ENCODE results near the gene TMEM114. TPM values are rescaled to one million over a fixed set of nuclear protein-coding genes. Genes with fewer than 3 reads are reported as not detected.
"Not testable (repeated sequence)": the region's sequence is repeated elsewhere in the genome, so short reads cannot be mapped to it uniquely, and the experiment has no call there.

TMEM114 gene
- total and polyA plus RNA-seq, 11 donors, result not detected

DNA sequence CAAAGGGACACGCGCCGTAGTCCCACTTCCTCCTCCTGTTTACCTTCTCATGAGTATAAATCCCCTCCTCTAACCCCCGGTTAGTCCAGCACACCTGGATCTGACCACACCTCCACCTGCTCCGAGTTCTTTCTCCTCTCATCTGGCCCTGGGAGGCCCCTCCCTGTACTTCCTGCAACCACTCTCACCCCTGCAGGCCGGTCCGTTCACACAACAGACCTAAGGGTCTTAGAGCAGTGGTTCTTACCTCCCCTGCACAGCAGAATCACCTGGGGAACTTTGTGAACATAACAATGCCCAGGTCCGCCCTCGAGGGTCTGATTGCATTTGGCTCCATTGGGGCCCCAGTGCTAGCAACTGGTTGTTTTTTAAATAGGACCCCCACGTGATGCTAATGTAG, 24.8 kb downstream of the TMEM114 start:
- peak in 1 of 4 donors; percentile 13 for ATAC-seq
- TF ChIP-seq, protein P1, sequence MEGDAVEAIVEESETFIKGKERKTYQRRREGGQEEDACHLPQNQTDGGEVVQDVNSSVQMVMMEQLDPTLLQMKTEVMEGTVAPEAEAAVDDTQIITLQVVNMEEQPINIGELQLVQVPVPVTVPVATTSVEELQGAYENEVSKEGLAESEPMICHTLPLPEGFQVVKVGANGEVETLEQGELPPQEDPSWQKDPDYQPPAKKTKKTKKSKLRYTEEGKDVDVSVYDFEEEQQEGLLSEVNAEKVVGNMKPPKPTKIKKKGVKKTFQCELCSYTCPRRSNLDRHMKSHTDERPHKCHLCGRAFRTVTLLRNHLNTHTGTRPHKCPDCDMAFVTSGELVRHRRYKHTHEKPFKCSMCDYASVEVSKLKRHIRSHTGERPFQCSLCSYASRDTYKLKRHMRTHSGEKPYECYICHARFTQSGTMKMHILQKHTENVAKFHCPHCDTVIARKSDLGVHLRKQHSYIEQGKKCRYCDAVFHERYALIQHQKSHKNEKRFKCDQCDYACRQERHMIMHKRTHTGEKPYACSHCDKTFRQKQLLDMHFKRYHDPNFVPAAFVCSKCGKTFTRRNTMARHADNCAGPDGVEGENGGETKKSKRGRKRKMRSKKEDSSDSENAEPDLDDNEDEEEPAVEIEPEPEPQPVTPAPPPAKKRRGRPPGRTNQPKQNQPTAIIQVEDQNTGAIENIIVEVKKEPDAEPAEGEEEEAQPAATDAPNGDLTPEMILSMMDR (IDR thresholded peaks at IDR 0.05), result no peak
- TF ChIP-seq POLR2A (IDR thresholded peaks at IDR 0.05), result no peak
- peaks cover 0 to 7% (median 0%) of the 10 kb centered on the region in 9 donors for H3K27me3 ChIP-seq
- H3K36me3 ChIP-seq, result no peaks in the 10 kb centered on the region
- H3K27ac ChIP-seq, result no peak overlapping the region
- H3K4me3 ChIP-seq, result no peak overlapping the region
- intact Hi-C loops (cut with DNase I), result loop anchor here in 9 of 10 donors (5.0 to 10.0 kb wide), 9 partner anchors 92 to 1619 kb away; partner anchors contain the start of genes LITAFD (in 8 of the 9), GRIN2A (in 3 of the 9), PMM2 (in 2 of the 9) and TMEM186 (in 2 of the 9)
- H3K9me3 ChIP-seq, result no peaks in the 10 kb centered on the region
- peaks cover 0 to 12% (median 0%) of the 10 kb centered on the region in 12 donors for H3K4me1 ChIP-seq
- WGBS, 4 donors, result 2 to 7% (median 5%) methylated on average over 10 of the region's 10 CpGs
- no peak for DNase-seq

DNA sequence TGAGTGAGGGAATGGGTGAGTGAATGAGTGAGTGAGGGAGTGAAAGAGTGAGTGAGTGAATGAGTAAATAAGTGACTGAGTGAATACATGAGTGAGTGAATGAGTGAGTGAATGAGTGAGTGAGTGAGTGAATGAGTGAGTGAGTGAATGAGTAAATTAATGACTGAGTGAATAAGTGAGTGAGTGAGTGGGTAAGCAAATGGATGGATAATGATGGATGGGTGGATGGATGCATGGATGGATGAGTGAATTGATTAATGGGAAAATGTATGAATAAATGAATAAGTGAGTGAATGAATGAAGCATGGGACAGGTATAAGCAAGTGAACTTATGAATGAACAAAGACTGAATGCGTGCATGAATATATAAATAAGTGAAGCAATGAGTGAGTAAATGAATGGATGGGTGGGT, 25.4 kb downstream of the TMEM114 start:
- no peak overlapping the region for H3K4me3 ChIP-seq
- H3K4me1 ChIP-seq, result peaks cover 0 to 12% (median 0%) of the 10 kb centered on the region in 12 donors
- DNase-seq (no peak), ATAC-seq (no peak)
- no peaks in the 10 kb centered on the region for H3K9me3 ChIP-seq
- intact Hi-C loops (cut with DNase I), result loop anchor here in 9 of 10 donors (5.0 to 10.0 kb wide), 9 partner anchors 92 to 1620 kb away; partner anchors contain the start of genes LITAFD (in 8 of the 9), GRIN2A (in 3 of the 9), PMM2 (in 2 of the 9) and TMEM186 (in 2 of the 9)
- TF ChIP-seq, protein P1 (IDR thresholded peaks at IDR 0.05), result no peak
- no peak for TF ChIP-seq POLR2A (IDR thresholded peaks at IDR 0.05)
- no peak overlapping the region for H3K27ac ChIP-seq
- 69 to 79% (median 71%) methylated on average over 1 of the region's 1 CpG for WGBS, 4 donors
- no peaks in the 10 kb centered on the region for H3K36me3 ChIP-seq
- peaks cover 0 to 7% (median 0%) of the 10 kb centered on the region in 9 donors for H3K27me3 ChIP-seq

DNA sequence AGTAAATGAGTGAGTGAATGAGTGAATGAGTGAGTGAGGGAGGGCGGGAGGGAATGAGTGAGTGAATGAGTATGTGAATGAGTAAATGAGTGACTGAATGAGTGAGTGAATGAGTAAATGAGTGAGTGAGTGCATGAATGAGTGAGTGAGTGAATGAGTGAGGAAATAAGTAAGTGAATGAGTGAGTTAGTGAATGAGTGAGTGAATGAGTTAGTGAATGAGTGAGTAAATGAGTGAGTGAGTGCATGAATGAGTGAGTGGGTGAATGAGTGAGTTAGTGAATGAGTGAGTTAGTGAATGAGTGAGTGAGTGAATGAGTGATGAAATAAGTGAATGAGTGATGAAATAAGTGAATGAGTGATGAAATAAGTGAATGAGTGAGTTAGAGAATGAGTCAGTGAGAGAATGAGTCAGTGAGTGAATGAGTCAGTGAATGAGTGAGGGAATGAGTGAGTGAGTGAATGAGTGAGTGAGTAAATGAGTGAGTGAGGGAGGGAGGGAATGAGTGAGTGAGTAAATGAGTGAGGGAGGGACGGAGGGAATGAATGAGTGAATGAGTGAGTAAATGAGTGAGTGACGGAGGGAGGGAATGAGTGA, 26.3 kb downstream of the TMEM114 start:
- H3K27me3 ChIP-seq, H3K27ac ChIP-seq, ATAC-seq, DNase-seq, H3K9me3 ChIP-seq, H3K4me3 ChIP-seq, H3K36me3 ChIP-seq: not testable (repeated sequence)
- WGBS, 4 donors, result 62 to 99% (median 79%) methylated on average over 3 of the region's 3 CpGs
- intact Hi-C loops (cut with DNase I), result loop anchor here in 5 of 10 donors (10.0 kb wide), 4 partner anchors 231 to 1621 kb away; partner anchors contain the start of genes GRIN2A (in 2 of the 5), PMM2 (in 2 of the 5), TMEM186 (in 2 of the 5) and LITAFD (in 1 of the 5)
- H3K4me1 ChIP-seq, result peaks cover 0 to 12% (median 0%) of the 10 kb centered on the region in 12 donors

DNA sequence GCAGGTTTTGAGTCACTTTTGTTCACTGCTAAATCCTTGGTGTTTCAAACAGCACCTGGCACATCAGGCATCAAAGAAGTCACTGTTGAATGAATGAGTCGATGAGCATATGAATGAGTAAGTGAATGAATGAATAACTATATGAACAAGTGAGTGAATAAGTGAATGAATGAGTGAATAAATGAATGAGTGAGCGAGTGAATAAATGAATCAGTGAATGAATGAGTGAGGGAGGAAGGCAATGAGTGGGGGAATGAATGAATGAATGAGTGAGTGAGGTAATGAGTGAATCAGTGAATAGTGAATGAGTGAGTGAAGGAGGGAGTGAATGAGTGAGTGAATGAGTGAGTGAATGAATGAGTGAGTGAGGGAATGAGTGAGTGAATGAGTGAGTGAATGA, 28.8 kb downstream of the TMEM114 start:
- 82 to 87% (median 84%) methylated on average over 2 of the region's 2 CpGs for WGBS, 4 donors
- H3K9me3 ChIP-seq, result no peaks in the 10 kb centered on the region
- no peak overlapping the region for H3K27ac ChIP-seq
- DNase-seq (no peak), ATAC-seq (no peak)
- no peak overlapping the region for H3K4me3 ChIP-seq
- H3K36me3 ChIP-seq, result no peaks in the 10 kb centered on the region
- peaks cover 0 to 3% (median 0%) of the 10 kb centered on the region in 12 donors for H3K4me1 ChIP-seq
- intact Hi-C loops (cut with DNase I), result loop anchor here in 5 of 10 donors (10.0 kb wide), 4 partner anchors 233 to 1623 kb away; partner anchors contain the start of genes GRIN2A (in 2 of the 5), PMM2 (in 2 of the 5), TMEM186 (in 2 of the 5) and LITAFD (in 1 of the 5)
- TF ChIP-seq, protein P1 (IDR thresholded peaks at IDR 0.05), result no peak
- no peak for TF ChIP-seq POLR2A (IDR thresholded peaks at IDR 0.05)
- H3K27me3 ChIP-seq, result peaks cover 0 to 10% (median 0%) of the 10 kb centered on the region in 9 donors
